Cerebellar cortex (tissue), 1 donor: Measurements from ENCODE around the gene PRMT3.
"Not testable (repeated sequence)": the region's sequence is repeated elsewhere in the genome, so short reads cannot be mapped to it uniquely, and the experiment has no call there.

Experiments used
- DNase-seq: peaks from one replicate; pipeline ENCODE4 v3.0.0-alpha.2; 2015; ENCODE audit warnings: low spot score

The PRMT3 gene

GRCh38 chr11:20387261-20388095, at the start of gene PRMT3:
Gene PRMT3 (plus strand): TSS chr11:20387716. CDS start chr11:20387747, 31 bp downstream.
- DNase-seq, result peak; percentile 87

DNA sequence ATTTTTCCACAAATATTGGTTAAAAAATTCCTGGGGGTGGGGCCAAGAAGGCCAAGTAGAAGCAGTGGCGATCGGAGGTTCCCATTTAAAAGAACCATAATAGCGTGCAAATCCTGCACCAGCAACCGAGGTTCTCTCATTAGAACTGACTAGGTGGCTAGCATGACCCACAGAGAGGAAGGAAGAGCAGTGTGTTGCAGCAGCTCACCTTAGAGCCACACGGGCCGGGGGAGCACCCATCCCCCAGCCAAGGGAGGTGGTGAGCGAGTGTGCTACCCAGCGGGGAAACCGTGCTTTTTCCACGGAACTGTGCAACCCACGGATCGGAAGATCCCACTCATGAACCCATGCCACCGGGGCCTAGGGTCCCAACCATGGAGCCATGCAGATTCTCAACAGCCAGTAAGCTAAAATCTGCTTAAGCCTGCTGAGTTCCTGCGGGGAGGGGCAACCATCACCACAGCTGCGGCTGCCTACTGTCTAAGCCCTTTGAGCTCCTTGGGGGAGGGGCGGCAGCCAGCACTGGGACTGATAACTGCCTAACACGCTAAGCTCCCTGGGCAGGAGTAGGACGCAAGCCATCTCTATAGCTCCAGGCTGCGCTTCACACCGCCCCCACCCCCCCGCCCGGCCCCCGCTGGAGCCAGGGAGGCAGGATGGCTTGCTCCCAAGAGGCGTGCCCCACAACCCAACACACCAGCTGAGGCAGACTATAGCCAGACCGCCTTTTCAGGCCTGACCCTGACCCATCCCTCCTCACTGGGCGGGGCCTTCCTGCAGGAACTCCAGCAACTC, 45.0 kb upstream of the PRMT3 start:
- no peak for DNase-seq

DNA sequence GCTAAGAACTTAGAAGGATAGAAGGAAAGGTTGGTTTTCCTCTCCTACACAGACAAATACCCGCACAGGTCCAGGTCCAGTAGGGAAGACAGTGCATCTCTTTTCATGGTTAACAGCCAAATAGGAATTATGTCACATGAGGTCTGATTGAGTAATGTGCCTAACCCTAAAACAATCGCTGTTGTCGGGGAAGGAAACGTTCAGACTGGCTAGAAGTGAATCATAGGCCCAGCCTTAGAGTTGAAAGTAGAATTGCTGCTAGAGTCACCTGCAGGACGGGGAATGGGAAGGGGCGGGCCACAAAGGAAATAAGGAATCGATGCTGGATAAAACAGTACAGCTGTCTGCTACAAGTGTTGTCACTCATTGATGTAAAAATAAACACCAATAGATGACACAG, 36.4 kb upstream of the PRMT3 start:
- DNase-seq, result no peak

DNA sequence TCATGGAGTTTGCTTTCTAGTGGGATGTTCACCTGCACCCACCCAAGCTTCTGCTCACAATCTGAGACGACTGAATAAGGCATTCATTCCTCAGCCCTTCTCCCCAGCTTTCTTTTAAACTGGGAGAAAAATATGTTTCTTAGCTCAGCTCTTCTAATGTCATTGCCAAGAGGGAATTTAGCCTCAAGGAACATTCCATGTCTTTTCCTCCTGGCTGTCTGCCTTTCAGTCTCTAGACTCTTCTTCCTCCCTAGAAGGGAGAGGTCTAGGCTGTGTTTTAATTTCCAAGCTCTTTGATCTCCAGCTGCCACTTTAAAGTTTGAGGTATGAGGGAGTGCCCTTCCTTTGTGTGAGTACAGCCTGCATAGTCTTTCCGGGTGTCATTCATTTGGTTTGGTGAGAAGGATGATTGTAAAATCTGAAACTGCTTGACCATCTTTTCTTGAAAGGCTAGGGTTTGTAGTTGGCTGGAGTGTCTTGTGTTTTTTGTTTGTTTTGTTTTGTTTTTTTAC, 35.7 kb upstream of the PRMT3 start:
- no peak for DNase-seq

DNA sequence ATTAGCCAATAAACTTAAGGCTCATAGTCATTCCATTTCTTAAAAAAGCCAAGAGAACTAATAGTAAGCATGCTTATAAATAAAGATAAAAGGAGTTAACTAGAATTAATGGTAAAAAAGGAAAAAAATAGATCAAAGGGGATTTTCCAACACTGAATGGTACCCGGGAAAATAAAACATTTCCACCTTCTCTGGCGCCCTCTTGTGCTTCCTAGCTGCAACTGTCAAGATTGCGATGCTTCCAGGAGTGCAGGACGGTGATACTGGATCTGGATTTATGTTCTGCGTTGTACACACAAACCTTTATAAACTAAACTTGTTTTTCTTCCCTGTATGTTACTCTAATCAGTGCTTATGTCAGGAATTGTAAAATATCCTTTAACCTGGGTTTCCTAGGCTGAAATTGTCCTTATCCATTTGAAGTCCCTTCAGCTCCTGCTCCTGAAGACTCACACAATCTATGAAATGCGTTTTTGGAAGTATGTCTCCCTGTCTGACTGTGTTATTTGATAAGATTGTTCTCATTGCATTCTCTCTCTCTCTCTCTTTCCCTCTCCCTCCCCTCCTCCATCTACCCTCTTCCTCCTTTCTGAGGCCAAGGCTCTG, 33.6 kb upstream of the PRMT3 start:
- DNase-seq, result peak; percentile 53

DNA sequence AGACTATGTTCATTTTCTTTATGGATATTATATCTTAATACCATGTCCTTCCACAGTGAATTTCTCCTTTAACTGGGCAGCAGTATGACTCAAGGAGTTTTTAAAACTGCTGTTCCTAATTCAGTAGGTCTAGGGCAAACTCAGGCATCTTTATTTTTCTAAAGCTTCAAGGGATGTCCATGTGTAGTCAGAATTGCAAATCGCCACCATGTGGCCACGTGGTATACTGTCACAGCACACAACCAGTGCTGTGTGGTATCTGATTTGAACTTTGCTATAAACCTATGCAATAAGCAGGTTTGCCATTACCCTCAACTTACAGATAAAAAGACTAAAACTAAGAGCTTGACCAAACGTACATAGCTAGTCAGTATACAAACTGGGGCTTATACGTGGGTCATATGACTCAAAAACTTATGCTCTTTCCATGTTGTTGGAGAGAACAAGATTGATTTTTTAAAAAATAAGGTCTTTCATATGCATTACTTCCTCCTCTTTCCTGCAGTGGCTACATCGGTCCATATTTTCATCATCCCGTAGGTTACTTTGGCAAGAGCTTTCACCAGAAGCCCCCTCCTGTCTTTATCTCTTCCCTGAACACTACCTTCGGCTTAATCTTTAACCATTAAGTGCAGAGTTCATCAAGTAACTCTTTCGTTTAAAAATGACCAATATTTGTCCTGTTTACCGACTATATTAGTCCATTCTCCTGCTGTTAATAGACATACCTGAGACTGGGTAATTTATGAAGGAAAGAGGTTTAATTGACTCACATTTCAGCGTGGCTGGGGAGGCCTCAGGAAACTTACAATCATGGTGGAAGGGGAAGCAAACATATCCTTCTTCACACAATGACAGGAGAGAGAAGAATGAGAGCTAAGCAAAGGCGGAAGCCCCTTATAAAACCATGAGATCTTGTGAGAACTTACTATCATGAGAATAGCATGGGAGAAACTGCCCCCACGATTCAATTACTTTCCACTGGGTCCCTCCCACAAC, 32.0 kb upstream of the PRMT3 start:
- peak; percentile 29 for DNase-seq

DNA sequence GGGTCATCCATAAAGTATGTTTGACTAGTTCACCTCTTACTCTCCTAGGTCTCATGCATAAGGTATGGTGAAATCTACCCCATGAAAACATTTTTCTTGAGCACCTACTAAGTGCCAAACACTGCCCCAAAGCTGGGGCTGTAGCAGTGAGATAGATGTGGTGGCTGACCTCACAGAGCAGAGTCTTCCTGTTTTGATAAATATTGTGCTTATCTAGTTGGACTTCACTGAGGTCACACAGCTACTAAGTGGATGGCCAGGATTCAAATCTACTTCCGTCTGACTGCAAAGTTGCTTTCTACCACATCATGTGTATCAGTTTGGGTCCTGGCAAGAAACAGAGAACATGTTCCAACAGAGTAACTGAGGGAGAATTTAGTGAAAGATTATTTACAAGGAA, 30.4 kb upstream of the PRMT3 start:
- DNase-seq, result no peak

- DNase-seq, result no peak
Observed at GRCh38 chr11:20360650-20361049, 26.9 kb upstream of the PRMT3 start.

GRCh38 chr11:20362481-20362880, 25.0 kb upstream of the PRMT3 start:
- DNase-seq, result no peak

GRCh38 chr11:20363149-20363499, 24.4 kb upstream of the PRMT3 start:
- DNase-seq, result no peak

DNA sequence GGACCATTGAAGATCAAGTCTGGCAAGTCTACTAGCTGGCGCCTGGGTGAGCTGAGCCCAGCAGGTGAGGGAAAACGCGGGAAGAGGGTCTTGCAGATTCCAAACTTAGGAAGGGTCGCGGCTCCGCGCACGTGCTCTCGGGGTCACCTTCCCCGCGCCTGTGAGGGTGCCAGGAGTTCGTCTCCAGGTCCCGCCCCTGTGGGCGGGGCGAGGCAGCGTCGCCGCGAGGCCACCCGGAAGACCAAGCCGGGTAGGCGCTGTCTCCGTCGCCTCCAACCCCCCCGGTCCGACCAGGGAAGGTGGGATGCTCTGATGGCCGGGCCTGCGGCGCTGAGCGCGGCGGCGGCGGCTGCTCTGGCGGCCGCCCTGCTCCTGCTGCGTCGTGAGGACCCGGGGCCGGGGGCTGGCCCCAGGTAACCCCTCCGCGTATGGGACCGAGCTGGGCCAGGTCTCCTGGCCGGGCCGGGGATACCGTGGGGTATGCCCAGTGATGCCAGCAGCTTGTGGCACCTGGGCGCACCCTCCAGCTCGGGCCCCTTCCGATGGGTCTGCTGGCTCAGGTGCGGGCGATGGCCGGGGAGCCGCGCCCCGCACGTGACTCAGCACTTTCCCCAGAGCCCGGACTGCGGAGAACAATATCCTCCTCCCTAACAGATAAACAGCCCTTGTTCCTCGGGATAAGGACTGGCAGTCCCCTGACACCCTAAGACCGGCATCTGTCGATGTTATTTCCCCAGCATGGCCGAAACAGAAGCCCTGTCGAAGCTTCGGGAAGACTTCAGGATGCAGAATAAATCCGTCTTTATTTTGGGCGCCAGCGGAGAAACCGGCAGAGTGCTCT, 23.8 kb upstream of the PRMT3 start, which contains the start of gene HTATIP2:
TSS of gene HTATIP2 (plus strand) at position 215 of the 841 bp plus-strand sequence. CDS start at position 739, 524 bp downstream.
- peak; percentile 37 for DNase-seq

DNA sequence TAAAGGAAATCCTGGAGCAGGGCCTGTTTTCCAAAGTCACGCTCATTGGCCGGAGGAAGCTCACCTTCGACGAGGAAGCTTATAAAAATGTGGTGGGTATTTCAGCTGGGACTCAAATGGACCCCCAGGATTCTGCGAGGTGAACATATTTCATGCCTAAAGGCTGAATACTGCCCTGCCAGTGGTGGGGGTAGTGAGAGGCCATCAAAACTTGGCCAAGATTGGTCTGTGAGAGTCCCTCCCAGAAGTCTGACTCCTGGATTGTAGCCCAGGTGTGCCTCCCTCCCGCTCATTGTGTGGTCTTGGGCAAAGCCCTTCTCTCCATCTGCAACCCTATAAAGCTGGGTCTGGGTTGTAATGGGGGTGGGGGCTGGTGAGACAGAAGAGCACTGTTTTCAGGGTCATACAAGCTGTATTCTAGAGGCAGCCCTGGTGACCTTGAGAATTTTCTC, 23.1 kb upstream of the PRMT3 start:
- DNase-seq, result no peak

GRCh38 chr11:20365465-20365864, 22.1 kb upstream of the PRMT3 start:
- DNase-seq, result not testable (repeated sequence)

DNA sequence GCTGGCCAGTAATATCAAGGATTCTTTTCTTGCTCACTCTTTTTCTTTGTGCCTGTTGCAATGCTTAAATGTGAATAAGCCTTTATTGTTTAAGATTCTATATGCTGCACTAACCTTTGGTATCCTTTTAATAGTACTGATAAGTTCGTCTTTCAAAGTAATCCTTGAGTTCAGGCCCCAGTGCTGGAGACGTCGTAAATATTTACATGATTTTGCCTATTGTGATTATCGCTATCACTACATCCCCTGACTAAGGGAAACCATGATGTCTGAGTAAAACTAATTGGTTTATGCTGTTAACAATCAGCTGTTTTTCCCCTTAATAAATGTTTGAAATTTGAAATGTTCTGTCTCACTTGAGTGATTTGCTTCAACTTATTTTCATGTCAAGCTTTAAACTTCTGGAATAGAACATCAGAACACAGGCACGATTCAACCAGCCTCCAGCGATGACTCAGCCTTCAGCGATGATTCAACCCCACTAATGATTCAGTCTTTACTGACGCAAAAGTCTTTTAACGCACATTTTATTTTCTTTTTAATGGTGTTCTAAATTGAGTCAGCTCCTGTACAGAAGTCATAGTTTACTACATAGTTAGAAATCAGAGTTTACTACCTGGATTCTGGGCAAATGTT, 20.1 kb upstream of the PRMT3 start:
- DNase-seq, result no peak

- no peak for DNase-seq
Observed at GRCh38 chr11:20368438-20368837, 19.1 kb upstream of the PRMT3 start.

- no peak for DNase-seq
Observed at GRCh38 chr11:20369826-20370225, 17.7 kb upstream of the PRMT3 start.

GRCh38 chr11:20372081-20372626, 15.4 kb upstream of the PRMT3 start:
- DNase-seq, result no peak

GRCh38 chr11:20373147-20373546, 14.4 kb upstream of the PRMT3 start:
- DNase-seq, result no peak

DNA sequence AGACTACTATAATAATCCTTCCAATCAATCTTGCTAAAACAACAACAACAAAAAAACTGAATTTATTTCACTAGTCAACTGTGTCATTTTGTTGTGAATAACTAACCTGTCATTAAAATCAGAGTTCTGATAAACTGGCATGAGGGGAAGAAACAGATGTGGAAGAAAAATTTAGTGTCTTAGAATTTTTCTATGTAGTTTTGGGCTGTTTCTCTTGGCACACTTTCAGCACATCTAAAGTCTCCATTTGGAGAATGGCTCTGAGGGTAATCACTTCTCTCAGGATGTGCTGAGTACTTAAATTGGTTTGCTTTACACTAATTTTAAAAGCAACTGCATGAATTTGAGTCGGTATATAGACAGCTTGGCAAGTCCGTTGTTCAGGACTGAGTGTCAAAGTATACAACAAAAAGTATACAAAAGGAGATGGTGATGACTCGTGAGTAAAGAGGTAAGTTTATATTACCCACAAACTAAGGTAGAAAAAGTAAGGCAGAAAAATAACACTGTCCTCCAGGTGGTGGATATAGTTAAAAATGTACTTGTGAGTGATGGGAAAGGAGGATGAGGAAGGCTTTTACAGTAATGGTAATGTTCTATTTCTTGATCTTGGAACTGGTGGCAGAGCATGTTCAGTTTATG, 13.8 kb upstream of the PRMT3 start:
- no peak for DNase-seq
